ENCODE measurements around the gene PHF21A.

DNA sequence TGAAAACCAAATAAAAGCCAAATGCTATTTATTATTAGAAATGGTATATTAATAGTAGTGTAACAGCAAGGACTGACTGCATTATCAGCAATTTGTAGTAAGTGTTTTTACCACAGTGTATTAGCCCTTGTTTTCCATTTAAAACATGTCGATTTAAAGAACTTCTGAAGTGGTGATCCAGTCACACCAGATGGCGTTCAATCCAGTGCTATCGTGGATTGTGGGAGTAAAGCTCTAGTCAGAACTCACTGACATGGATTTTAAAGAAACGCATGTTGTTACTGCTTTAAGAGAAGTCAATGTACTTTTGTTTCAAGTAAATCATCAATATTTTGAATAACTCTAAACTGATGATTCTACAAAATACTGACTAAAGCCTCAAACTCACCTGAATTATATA is 147.7 kb downstream of the PHF21A start:
- TF ChIP-seq, protein P1, sequence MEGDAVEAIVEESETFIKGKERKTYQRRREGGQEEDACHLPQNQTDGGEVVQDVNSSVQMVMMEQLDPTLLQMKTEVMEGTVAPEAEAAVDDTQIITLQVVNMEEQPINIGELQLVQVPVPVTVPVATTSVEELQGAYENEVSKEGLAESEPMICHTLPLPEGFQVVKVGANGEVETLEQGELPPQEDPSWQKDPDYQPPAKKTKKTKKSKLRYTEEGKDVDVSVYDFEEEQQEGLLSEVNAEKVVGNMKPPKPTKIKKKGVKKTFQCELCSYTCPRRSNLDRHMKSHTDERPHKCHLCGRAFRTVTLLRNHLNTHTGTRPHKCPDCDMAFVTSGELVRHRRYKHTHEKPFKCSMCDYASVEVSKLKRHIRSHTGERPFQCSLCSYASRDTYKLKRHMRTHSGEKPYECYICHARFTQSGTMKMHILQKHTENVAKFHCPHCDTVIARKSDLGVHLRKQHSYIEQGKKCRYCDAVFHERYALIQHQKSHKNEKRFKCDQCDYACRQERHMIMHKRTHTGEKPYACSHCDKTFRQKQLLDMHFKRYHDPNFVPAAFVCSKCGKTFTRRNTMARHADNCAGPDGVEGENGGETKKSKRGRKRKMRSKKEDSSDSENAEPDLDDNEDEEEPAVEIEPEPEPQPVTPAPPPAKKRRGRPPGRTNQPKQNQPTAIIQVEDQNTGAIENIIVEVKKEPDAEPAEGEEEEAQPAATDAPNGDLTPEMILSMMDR (IDR thresholded peaks at IDR 0.05 in 4 of 5, conservative IDR thresholded peaks at IDR 0.05 in 1 of 5) = no peak
- no peak for TF ChIP-seq POLR2A (IDR thresholded peaks at IDR 0.05)

All from gastrocnemius medialis (tissue), 4 donors.